Measurements from ENCODE around the gene ROMO1.
A peak's percentile ranks its signal among the peaks of the same experiment; 100 is the strongest.
"Not testable (repeated sequence)": the region's sequence is repeated elsewhere in the genome, so short reads cannot be mapped to it uniquely, and the experiment has no call there.

The ROMO1 gene

GRCh38 chr20:35681960-35682359, 17.2 kb upstream of the ROMO1 start:
- no peak for DNase-seq

- DNase-seq: not testable (repeated sequence)
Observed at GRCh38 chr20:35685368-35685767, 13.8 kb upstream of the ROMO1 start.

GRCh38 chr20:35686872-35687271, 12.3 kb upstream of the ROMO1 start:
- not testable (repeated sequence) for DNase-seq

- DNase-seq: no peak
Observed at GRCh38 chr20:35690265-35690664, 8.9 kb upstream of the ROMO1 start.

- DNase-seq: no peak
Observed at GRCh38 chr20:35695245-35695749, 3.9 kb upstream of the ROMO1 start.

- DNase-seq: no peak
Observed at GRCh38 chr20:35695978-35696377, 3.2 kb upstream of the ROMO1 start.

GRCh38 chr20:35697696-35698297, 1.4 kb upstream of the ROMO1 start:
- DNase-seq: no peak

GRCh38 chr20:35698298-35699126, 693 bp upstream of the ROMO1 start:
- DNase-seq: peak; percentile 10

GRCh38 chr20:35699957-35700624, 886 bp downstream of the ROMO1 start:
- no peak for DNase-seq

GRCh38 chr20:35700625-35701148, 1.5 kb downstream of the ROMO1 start:
- DNase-seq: no peak

GRCh38 chr20:35702051-35702823, 3.0 kb downstream of the ROMO1 start:
- DNase-seq: no peak

GRCh38 chr20:35702824-35703695, 3.9 kb downstream of the ROMO1 start:
- DNase-seq: no peak

- DNase-seq: no peak
Observed at GRCh38 chr20:35704514-35705261, 5.5 kb downstream of the ROMO1 start.

GRCh38 chr20:35705894-35706293, 6.7 kb downstream of the ROMO1 start:
- DNase-seq: not testable (repeated sequence)

- DNase-seq: not testable (repeated sequence)
Observed at GRCh38 chr20:35706591-35707529, 7.7 kb downstream of the ROMO1 start.

GRCh38 chr20:35708502-35708901, 9.3 kb downstream of the ROMO1 start:
- DNase-seq: no peak

- DNase-seq: no peak
Observed at GRCh38 chr20:35709259-35709658, 10.1 kb downstream of the ROMO1 start.

GRCh38 chr20:35710039-35710438, 10.8 kb downstream of the ROMO1 start:
- no peak for DNase-seq

- no peak for DNase-seq
Observed at GRCh38 chr20:35710884-35711587, 11.8 kb downstream of the ROMO1 start.

Data from DMS79 treated with DMSO at 0.1 percent for 48 hours (cell line).